Measurements from ENCODE around the gene COG5. TPM values are rescaled to one million over a fixed set of nuclear protein-coding genes. Genes with fewer than 3 reads are reported as not detected.
A peak's percentile ranks its signal among the peaks of the same experiment; 100 is the strongest.

COG5 gene
- polyA plus RNA-seq, 1 of the 3 experiments (the other 2 are of a cell fraction), result 21.2 TPM

- no peak for TF ChIP-seq FOXM1 (IDR thresholded peaks at IDR 0.05; ENCODE audit: low read depth)
- no peak for TF ChIP-seq PBX3 (IDR thresholded peaks at IDR 0.05)
- TF ChIP-seq MEF2A (IDR thresholded peaks at IDR 0.05; ENCODE audit: borderline replicate concordance, low read depth), result no peak
- no peak for TF ChIP-seq CHD2 (IDR thresholded peaks at IDR 0.05; ENCODE audit: low read length, partially characterized antibody)
- no peak for TF ChIP-seq NRF1 (IDR thresholded peaks at IDR 0.05; ENCODE audit: low read depth, low read length)
- no peak for TF ChIP-seq IRF3 (IDR thresholded peaks at IDR 0.05; ENCODE audit: low read depth, low read length)
- TF ChIP-seq POLR2AphosphoS5 (IDR thresholded peaks at IDR 0.05; ENCODE audit: low read depth, low read length), result no peak
- no peak for TF ChIP-seq USF1 (IDR thresholded peaks at IDR 0.05; ENCODE audit: borderline replicate concordance, low read depth)
- no peak for TF ChIP-seq TAF1 (IDR thresholded peaks at IDR 0.05; ENCODE audit: borderline replicate concordance, low read depth, low read length)
- no peak for TF ChIP-seq RCOR1 (IDR thresholded peaks at IDR 0.05; ENCODE audit: low read length)
- TF ChIP-seq GATA2 (CRISPR knock-in tag; IDR thresholded peaks at IDR 0.05), result no peak
- no peak for TF ChIP-seq RXRA (IDR thresholded peaks at IDR 0.05; ENCODE audit: borderline replicate concordance, low read depth)
- POLR2A ChIA-PET, result interaction anchor here (0.6 to 1.1 kb wide), 2 partner anchors 10 to 126 kb away, joined by 3 to 4 read pairs; no protein-coding TSS in a partner anchor
Measured at GRCh38 chr7:107584716-107585115, 21.0 kb upstream of the COG5 start.

GRCh38 chr7:107582875-107583274 lies 19.2 kb upstream of the COG5 start:
- POLR2A ChIA-PET, result no interaction called here

More at GRCh38 chr7:107584716-107585115, 21.0 kb upstream of the COG5 start:
- CTCF ChIA-PET, result interaction anchor here (1.0 to 2.0 kb wide), 2 partner anchors 15 to 159 kb away, joined by 4 to 6 read pairs; partner anchors contain the start of gene CBLL1
- Histone ChIP-seq H3K4me2 (no peak overlapping the region), H2AFZ (ENCODE audit: low read depth) (no peak overlapping the region), H3K4me3 (ENCODE audit: low read depth in 2 of 2, low read length in 1 of 2) (no peak overlapping the region), H3K79me2 (ENCODE audit: insufficient read depth) (peaks cover 89% of the 10 kb centered on the region), H4K20me1 (ENCODE audit: insufficient read depth) (no peaks in the 10 kb centered on the region), H3K36me3 (replicated peaks in 1 of 2; ENCODE audit: control insufficient read depth in 1 of 2, insufficient read depth in 2 of 2, low read length in 1 of 2) (peaks cover 42 to 62% of the 10 kb centered on the region in 2 experiments), H3K9ac (no peak overlapping the region), H3K27ac (ENCODE audit: low read depth in 2 of 2, low read length in 1 of 2) (no peak overlapping the region), H3K9me3 (no peaks in the 10 kb centered on the region), H3F3A (replicated peaks; ENCODE audit: insufficient read depth) (no peaks in the 10 kb centered on the region), H3K4me1 (ENCODE audit: control insufficient read depth in 1 of 2, insufficient read depth in 2 of 2, low read depth in 1 of 2, low read length in 1 of 2) (peaks cover 12 to 21% of the 10 kb centered on the region in 2 experiments; a peak in 1 of 4 replicates), H3K9me2 (no peaks in the 10 kb centered on the region), H3K27me3 (ENCODE audit: insufficient read depth) (no peaks in the 10 kb centered on the region)
- 91% methylated on average over 2 of the region's 2 CpGs for WGBS (ENCODE audit: low lambda C conversion rate)
- no peak for DNase-seq

More at GRCh38 chr7:107582875-107583274, 19.2 kb upstream of the COG5 start:
- H3K27ac ChIP-seq (ENCODE audit: low read depth in 2 of 2, low read length in 1 of 2), result 0 out of 4 replicates have a peak overlapping the region, but pooled peaks of 1 of the 2 experiments have one; percentile 6
- no peaks in the 10 kb centered on the region for H3K27me3 ChIP-seq (ENCODE audit: insufficient read depth)
- H3K4me3 ChIP-seq (ENCODE audit: low read depth in 2 of 2, low read length in 1 of 2), result no peak overlapping the region
- CTCF ChIA-PET, result interaction anchor here (0.6 to 1.4 kb wide), 5 partner anchors 15 to 296 kb away, joined by 3 to 4 read pairs (median 3); no protein-coding TSS in a partner anchor
- H3K4me1 ChIP-seq (ENCODE audit: control insufficient read depth in 1 of 2, insufficient read depth in 2 of 2, low read depth in 1 of 2, low read length in 1 of 2), result peaks cover 12 to 23% of the 10 kb centered on the region in 2 experiments; a peak in 2 of 4 replicates
- no peaks in the 10 kb centered on the region for H4K20me1 ChIP-seq (ENCODE audit: insufficient read depth)
- H3F3A ChIP-seq (replicated peaks; ENCODE audit: insufficient read depth), result no peaks in the 10 kb centered on the region
- DNase-seq, result no peak
- H2AFZ ChIP-seq (ENCODE audit: low read depth), result no peak overlapping the region
- H3K79me2 ChIP-seq (ENCODE audit: insufficient read depth), result peaks cover 86% of the 10 kb centered on the region
- H3K9ac ChIP-seq, result no peak overlapping the region; the same call in 1 of the 2 replicates
- WGBS (ENCODE audit: low lambda C conversion rate), result 99% methylated on average over 2 of the region's 2 CpGs
- peaks cover 38 to 49% of the 10 kb centered on the region in 2 experiments for H3K36me3 ChIP-seq (replicated peaks in 1 of 2; ENCODE audit: control insufficient read depth in 1 of 2, insufficient read depth in 2 of 2, low read length in 1 of 2)
- TF ChIP-seq FOXM1 (IDR thresholded peaks at IDR 0.05; ENCODE audit: low read depth) (no peak), RFX5 (IDR thresholded peaks at IDR 0.05; ENCODE audit: low read length) (no peak), SMC3 (IDR thresholded peaks at IDR 0.05; ENCODE audit: low read depth, low read length) (no peak), TEAD4 (IDR thresholded peaks at IDR 0.05; ENCODE audit: borderline replicate concordance, insufficient read depth) (no peak)
- no peaks in the 10 kb centered on the region for H3K9me3 ChIP-seq
- peak overlapping the region; percentile 70; the same call in 1 of the 2 replicates for H3K4me2 ChIP-seq
- no peaks in the 10 kb centered on the region for H3K9me2 ChIP-seq

Data from SK-N-SH (cell line).